ENCODE data around the gene CFAP70.
"Not testable (repeated sequence)": the region's sequence is repeated elsewhere in the genome, so short reads cannot be mapped to it uniquely, and the experiment has no call there.

The CFAP70 gene

GRCh38 chr10:73263693-73264347, 94.8 kb downstream of the CFAP70 start:
- H3K27ac ChIP-seq, result peak overlapping the region; percentile 63
- TF ChIP-seq CTCF (conservative IDR thresholded peaks at IDR 0.05), result peak; percentile 74

- peak overlapping the region; percentile 63 for H3K27ac ChIP-seq
- TF ChIP-seq CTCF (conservative IDR thresholded peaks at IDR 0.05), result no peak
Measured at GRCh38 chr10:73262880-73263555, 95.6 kb downstream of the CFAP70 start.

- no peak overlapping the region; the same call in 1 of the 2 replicates for H3K27ac ChIP-seq
- TF ChIP-seq CTCF (conservative IDR thresholded peaks at IDR 0.05), result no peak
Measured at GRCh38 chr10:73262105-73262730, 96.4 kb downstream of the CFAP70 start.

GRCh38 chr10:73261362-73261995, 97.2 kb downstream of the CFAP70 start:
- H3K27ac ChIP-seq, result no peak overlapping the region
- TF ChIP-seq CTCF (conservative IDR thresholded peaks at IDR 0.05), result no peak

GRCh38 chr10:73258612-73259011, 100.1 kb downstream of the CFAP70 start:
- H3K27ac ChIP-seq, result not testable (repeated sequence)

- no peak for TF ChIP-seq CTCF (conservative IDR thresholded peaks at IDR 0.05)
- H3K27ac ChIP-seq, result peak overlapping the region; percentile 95
Measured at GRCh38 chr10:73253225-73253555, 105.5 kb downstream of the CFAP70 start.

- H3K27ac ChIP-seq, result peak within 1 kb of the TSS; percentile 95
- TF ChIP-seq CTCF (conservative IDR thresholded peaks at IDR 0.05), result no peak
Measured at GRCh38 chr10:73252445-73253224, 106.0 kb downstream of the CFAP70 start, which contains the start of gene MRPS16. TSS of gene MRPS16 (minus strand) at chr10:73252644. CDS start at chr10:73252482, 162 bp downstream.
